ENCODE data around the gene GKN2.
"Not testable (repeated sequence)": the region's sequence is repeated elsewhere in the genome, so short reads cannot be mapped to it uniquely, and the experiment has no call there.

GKN2 gene

GRCh38 chr2:68900496-68901198, 52.0 kb downstream of the GKN2 start:
- TF ChIP-seq ESRRG (CRISPR knock-in tag; IDR thresholded peaks at IDR 0.05) (no peak), TSHZ2 (CRISPR knock-in tag; IDR thresholded peaks at IDR 0.05) (no peak), ISL1 (CRISPR knock-in tag; IDR thresholded peaks at IDR 0.05) (no peak), CSDC2 (CRISPR knock-in tag; IDR thresholded peaks at IDR 0.05) (no peak), PPARA (CRISPR knock-in tag; IDR thresholded peaks at IDR 0.05; ENCODE audit: borderline replicate concordance) (no peak), GLIS3 (CRISPR knock-in tag; IDR thresholded peaks at IDR 0.05) (no peak), ARNTL (CRISPR knock-in tag; IDR thresholded peaks at IDR 0.05; ENCODE audit: borderline replicate concordance, low read depth) (no peak), SNAI2 (CRISPR knock-in tag; IDR thresholded peaks at IDR 0.05) (no peak), ZC3H10 (CRISPR knock-in tag; IDR thresholded peaks at IDR 0.05) (no peak), ZNF70 (CRISPR knock-in tag; IDR thresholded peaks at IDR 0.05) (no peak), TCF4 (CRISPR knock-in tag; IDR thresholded peaks at IDR 0.05; ENCODE audit: borderline replicate concordance) (no peak), ZNF8 (CRISPR knock-in tag; IDR thresholded peaks at IDR 0.05) (no peak), ZFP3 (CRISPR knock-in tag; IDR thresholded peaks at IDR 0.05) (no peak)
- no peak for ATAC-seq

GRCh38 chr2:68895981-68896380, 56.7 kb downstream of the GKN2 start:
- not testable (repeated sequence) for ATAC-seq

All from SK-N-SH treated with all-trans-retinoic acid at 6 μM for 48 hours (cell line).